GM20431 (cell line): ENCODE results near the gene IDH3G.
"Not testable (repeated sequence)": the region's sequence is repeated elsewhere in the genome, so short reads cannot be mapped to it uniquely, and the experiment has no call there.

ENCODE experiments used
- in situ Hi-C: fragments of 300-500 bp; cut with MseI, MboI; formaldehyde crosslinking; loops from one replicate; pipeline ENCODE4 v1.15.0; 2020; ENCODE audit warnings: low sequenced_read_pairs; ENCODE audit not compliant: unreplicated experiment

IDH3G gene

GRCh38 chrX:153794018-153794896 lies at the start of gene IDH3G, which contains the start of gene SSR4:
Gene IDH3G, minus strand, starts transcription at chrX:153794375. Its CDS starts 49 bp downstream, at chrX:153794326.
Gene SSR4, plus strand, starts transcription at chrX:153794668. Its CDS starts 20 bp downstream, at chrX:153794688.
- in situ Hi-C loops, result no loop called here

- in situ Hi-C loops, result no loop called here
Measured at GRCh38 chrX:153836921-153837320, 42.7 kb upstream of the IDH3G start.

- in situ Hi-C loops, result no loop called here
Measured at GRCh38 chrX:153832728-153833127, 38.6 kb upstream of the IDH3G start.

- in situ Hi-C loops, result no loop called here
Measured at GRCh38 chrX:153831429-153832150, 37.4 kb upstream of the IDH3G start.

GRCh38 chrX:153830640-153831428 lies 36.7 kb upstream of the IDH3G start:
- in situ Hi-C loops, result no loop called here

- in situ Hi-C loops, result no loop called here
Measured at GRCh38 chrX:153829799-153830639, 35.8 kb upstream of the IDH3G start, which contains the start of gene PDZD4. Gene PDZD4, minus strand, starts transcription at chrX:153830544. Its CDS starts 246 bp downstream, at chrX:153830298.

- in situ Hi-C loops, result no loop called here
Measured at GRCh38 chrX:153829549-153829798, 35.3 kb upstream of the IDH3G start.

GRCh38 chrX:153828723-153829548 lies 34.8 kb upstream of the IDH3G start:
- in situ Hi-C loops, result no loop called here

- in situ Hi-C loops, result no loop called here
Measured at GRCh38 chrX:153828308-153828707, 34.1 kb upstream of the IDH3G start.

- in situ Hi-C loops, result no loop called here
Measured at GRCh38 chrX:153827903-153828302, 33.7 kb upstream of the IDH3G start.

- in situ Hi-C loops, result no loop called here
Measured at GRCh38 chrX:153827016-153827415, 32.8 kb upstream of the IDH3G start.

GRCh38 chrX:153825042-153825441 lies 30.9 kb upstream of the IDH3G start:
- in situ Hi-C loops, result no loop called here

GRCh38 chrX:153824348-153824747 lies 30.2 kb upstream of the IDH3G start:
- in situ Hi-C loops, result no loop called here

GRCh38 chrX:153821066-153821465 lies 26.9 kb upstream of the IDH3G start:
- in situ Hi-C loops, result no loop called here

- in situ Hi-C loops, result no loop called here
Measured at GRCh38 chrX:153820601-153821000, 26.4 kb upstream of the IDH3G start.

- in situ Hi-C loops, result no loop called here
Measured at GRCh38 chrX:153819384-153820040, 25.3 kb upstream of the IDH3G start.

- in situ Hi-C loops, result no loop called here
Measured at GRCh38 chrX:153818571-153819383, 24.6 kb upstream of the IDH3G start.

GRCh38 chrX:153818064-153818463 lies 23.9 kb upstream of the IDH3G start:
- in situ Hi-C loops, result not testable (repeated sequence)
